Astrocyte of the hippocampus (primary cell): ENCODE measurements around the gene UCKL1.

ENCODE experiments used
- DNase-seq: peaks from one replicate; pipeline ENCODE4 v3.0.0; 2011; ENCODE audit warnings: low read depth, low spot score

UCKL1 gene

GRCh38 chr20:63890616-63891015, 65.6 kb downstream of the UCKL1 start:
- DNase-seq: no peak

GRCh38 chr20:63890201-63890576, 66.0 kb downstream of the UCKL1 start:
- DNase-seq: no peak
